Left renal pelvis (tissue), 4 donors: ENCODE measurements around the gene TDP1. TPM values are rescaled to one million over a fixed set of nuclear protein-coding genes. Genes with fewer than 3 reads are reported as not detected.

Experiments
- DNase-seq, 4 donors: peaks; one replicate each; pipeline ENCODE4 v3.0.0-alpha.2; 2013; ENCODE audit warnings: low read depth in 4 of 4, low spot score in 3 of 4
- polyA plus RNA-seq, 4 donors: library from polyadenylated mRNA; unstranded; fragments of 120-200 nt; gene quantifications; one replicate each; pipeline ENCODE4 v1.2.1, GENCODE V29; 2013; ENCODE audit not compliant: insufficient read length in 4 of 4

The TDP1 gene
- polyA plus RNA-seq, 4 donors: 13.2 to 25.6 (median 23.3) TPM

DNA sequence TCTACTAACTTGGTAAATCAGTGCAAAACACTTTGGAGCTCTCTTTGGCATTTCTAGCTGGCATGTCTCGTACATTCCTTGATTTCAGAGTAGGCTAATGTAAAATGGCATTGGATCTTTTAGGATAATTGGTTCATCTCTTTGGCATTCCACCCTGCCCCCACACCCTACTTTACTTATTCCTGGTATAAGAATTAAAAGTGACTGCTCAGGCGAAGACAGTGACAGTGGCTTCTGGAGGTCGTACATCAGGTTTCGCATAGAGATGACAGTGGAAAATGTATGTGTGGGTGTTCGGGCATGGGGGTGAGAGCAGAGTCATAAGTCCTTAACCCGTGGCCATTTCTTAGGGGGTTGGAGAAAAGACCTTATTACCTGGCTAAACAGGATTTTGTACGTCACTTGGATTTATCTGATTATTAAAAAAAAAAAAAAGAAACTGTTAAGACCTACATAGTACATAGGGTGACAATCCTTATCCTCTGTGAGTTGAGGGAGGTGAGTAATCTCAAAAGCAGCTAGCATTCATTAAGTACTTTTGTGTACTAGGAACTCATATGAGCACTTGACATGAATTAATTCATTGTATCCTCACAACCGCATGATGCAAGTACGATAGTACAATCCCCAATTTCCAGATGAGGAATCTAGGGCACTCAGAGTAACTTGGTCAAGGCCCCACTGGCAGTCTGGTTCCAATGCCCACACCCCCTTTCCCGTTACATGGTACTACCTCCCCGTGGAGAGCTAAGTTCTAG lies 83.7 kb downstream of the TDP1 start:
- no peak for DNase-seq

DNA sequence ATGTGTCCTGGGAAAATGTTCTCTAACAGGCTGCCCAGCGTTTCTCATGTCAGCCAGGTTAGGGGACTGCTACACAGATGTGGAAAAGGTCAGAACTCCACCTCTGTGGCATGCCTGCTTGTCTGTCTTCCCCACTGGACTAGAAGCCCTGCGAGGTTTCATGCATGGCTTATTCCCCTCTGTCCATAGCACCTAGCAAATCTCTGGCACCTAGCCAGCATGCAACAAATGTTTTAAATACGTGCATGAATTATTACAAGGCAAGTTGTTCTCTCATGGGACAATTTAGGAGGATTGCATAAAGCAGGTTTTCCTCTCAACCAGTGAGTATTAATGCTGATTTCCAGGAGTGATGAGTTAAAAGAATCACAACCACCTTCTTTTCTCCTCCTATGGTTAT lies 84.7 kb downstream of the TDP1 start:
- DNase-seq: no peak

DNA sequence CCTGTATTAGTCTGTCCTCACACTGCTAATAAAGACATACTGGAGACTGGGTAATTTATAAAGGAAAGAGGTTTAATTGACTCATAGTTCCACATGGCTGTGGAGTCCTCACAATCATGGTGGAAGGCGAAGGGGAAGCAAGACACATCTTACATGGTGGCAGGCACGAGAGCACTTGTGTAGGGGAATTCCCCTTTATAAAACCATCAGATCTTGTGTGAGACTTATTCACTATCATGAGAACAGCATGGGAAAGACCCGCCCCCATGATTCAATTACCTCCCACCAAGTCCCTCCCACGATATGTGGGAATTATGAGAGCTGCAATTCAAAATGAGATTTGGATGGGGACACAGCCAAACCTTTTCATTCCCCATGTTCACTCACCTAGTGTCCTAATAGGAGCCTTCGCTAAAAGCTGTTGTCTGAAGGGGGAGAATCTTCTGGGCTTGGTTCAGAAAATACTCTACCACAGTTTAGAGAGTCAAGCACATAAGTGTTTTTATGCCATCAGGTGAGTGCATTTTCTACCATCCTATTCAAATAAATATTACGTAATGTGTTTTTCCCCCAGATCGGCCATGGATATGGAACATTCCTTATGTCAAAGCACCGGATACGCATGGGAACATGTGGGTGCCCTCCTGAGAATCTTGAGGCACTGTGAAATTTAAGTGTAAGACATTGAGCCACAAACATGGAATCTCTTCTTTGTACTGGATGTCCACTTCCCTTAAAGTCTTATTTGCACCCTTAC lies 86.9 kb downstream of the TDP1 start:
- DNase-seq: no peak

DNA sequence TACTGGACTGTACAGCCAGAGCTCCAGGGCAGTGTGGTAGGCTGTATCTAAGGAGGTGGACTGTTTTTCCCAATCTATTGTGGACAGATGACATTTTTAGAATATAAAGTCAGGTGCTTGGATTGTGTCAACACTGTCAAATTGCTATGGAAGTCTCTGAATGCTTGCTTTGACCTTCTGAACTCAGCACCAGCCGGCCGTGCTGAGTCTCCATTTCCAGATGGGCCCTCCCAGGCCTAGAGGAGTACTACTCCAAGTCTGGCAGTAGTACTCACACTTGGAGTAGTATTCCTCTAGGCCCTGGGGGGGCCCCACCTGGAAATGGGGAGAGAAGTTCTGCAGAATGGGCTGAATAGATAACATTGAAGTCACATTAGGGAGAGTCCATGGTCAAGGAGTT lies 89.9 kb downstream of the TDP1 start:
- DNase-seq: no peak

DNA sequence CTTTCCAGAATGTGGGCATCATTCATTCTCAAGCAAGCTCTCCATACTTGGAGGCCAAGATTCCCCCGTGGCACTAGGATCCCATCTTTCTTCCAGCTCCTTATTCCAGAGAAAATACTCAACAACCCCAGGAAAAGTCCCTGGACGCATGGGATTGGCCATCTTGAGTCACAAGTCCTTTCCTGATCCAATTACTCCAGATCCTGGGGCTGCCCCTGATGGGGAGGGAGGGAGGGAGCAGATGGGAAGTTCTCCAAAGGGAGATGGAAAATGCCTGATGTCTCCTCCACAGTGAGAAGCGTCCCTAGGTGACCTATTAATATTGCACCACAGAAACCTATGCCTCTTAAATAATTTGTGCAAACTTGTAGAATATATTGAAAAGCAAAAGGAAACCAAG lies 93.7 kb downstream of the TDP1 start:
- DNase-seq: no peak

DNA sequence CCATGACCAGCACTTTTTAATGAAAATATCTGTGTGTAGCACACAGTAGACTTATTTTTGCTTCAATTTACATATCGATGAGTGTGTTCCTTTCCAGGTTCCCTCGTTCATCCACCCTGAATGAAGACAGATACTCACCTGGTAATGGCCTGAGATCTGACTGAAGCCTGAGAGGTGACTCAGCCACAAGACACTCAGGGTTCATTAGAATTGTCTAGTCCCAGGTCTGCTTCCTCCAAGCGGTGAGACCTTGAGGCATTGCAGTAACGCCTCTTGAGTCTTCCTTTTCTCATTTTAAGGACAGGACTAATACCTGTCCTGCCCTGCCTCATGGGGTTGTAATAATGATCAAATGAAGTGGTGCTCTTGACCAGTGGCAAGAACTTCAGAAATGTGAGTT lies 94.5 kb downstream of the TDP1 start:
- DNase-seq: no peak

DNA sequence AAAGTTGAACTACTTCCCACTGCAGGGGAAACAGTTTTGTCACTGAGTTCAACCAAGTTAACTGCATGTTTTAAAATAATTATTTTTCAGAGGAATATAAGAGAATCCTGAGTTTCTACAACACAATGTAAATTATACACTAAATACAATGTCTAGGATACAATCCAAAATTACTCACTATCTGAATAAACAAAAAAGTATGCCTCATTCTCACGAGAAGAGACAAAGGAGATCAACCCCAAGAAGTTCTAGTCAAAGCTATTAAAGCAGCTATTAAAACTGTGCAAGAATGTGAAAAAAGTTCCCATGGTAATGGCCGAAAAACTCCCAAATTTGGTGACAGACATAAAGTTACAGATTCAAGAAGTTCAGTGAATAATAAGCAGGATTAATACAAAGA lies 97.3 kb downstream of the TDP1 start:
- no peak for DNase-seq

DNA sequence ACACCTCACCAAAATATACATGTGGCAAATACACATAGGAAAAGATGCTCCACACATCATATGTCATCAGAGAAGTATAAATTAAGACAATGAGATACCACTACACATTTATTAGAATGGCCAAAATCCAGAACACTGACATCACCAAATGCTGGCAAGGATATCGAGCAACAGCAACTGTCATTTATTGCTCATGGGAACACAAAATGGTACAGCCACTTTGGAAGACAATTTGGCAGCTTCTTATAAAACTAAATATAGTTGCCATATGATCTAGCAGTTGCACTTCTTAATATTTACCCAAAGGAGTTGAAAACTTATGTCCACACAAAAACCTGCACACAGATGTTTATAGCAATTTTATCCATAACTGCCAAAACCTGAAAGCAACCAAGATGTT lies 99.1 kb downstream of the TDP1 start:
- no peak for DNase-seq

DNA sequence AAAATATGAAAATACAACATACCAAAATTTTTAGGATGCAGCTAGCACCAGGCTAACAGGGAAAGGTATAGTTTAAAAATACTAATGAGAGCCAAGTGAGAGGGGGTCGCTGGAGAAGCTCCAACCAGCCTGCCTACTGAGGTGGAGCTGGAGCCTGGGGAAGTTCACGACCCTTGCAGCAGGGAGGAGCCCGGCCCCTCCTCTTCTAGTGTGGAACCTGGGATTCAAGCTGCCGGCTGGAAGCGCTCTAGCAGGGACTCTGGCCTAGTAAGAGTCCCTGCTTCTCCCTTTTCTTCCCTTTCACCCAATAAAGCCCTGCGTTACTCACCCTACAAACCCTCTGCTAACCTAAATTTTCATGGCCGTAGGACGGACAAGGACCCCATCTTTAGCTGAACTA lies 101.1 kb downstream of the TDP1 start:
- DNase-seq: no peak

DNA sequence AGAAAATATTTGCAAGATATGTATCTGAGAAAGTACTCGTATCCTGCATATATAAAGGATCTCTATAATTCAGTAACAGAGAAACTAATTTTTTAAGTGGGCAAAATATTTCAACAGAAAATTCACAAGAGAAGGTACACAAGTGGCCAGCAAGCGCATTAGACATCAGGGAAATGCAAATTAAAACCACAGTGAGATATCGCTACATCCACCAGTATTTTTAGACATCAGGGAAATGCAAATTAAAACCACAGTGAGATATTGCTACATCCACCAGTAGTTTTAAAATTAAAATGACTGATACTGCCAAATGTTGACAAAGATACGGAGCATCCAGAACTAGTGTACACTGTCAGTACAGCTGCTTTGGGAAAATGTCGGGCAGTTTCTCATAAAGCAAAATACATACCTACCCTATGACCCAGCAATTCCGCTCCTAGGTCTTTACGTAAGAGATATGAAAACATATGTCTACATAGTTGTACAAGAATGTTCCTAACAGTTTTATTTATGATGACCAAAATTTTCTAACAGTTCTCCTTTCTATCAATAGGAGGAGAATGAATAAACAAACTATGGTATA lies 103.2 kb downstream of the TDP1 start:
- DNase-seq: no peak

DNA sequence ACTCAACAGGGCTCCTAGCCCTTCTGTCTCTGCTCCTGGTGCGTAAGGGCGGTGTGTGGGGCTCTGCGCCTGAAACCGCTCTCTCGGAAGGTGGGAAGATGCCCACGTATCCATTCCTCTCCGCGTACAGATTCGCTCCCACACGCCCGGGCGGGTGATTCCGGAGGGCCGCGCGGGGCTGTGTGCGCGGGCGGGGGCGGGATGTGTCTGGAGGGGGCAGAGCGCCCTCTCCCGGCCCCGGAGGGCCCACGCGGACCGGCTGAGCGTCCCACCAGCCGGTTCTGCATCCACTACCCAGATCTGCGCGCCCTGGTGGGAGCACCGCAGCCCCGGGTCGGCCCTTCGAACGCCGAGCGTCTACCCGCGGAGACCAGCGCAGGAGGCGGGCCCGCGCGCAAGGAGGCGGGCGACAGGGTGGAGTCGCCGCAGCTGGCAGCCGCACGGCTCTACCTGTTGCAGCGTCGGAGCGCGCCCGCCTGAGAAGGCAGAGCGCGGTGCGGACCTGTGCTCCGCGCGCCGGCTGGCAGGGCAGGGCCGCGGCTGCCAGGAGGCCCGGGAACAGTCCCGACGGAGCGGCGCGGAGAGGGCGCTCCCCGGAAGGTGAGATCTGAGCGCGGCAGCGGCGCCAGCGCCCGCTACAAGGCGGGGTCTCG lies 104.7 kb downstream of the TDP1 start:
- DNase-seq: peak in 2 of 4 donors; percentile 31 to 33

DNA sequence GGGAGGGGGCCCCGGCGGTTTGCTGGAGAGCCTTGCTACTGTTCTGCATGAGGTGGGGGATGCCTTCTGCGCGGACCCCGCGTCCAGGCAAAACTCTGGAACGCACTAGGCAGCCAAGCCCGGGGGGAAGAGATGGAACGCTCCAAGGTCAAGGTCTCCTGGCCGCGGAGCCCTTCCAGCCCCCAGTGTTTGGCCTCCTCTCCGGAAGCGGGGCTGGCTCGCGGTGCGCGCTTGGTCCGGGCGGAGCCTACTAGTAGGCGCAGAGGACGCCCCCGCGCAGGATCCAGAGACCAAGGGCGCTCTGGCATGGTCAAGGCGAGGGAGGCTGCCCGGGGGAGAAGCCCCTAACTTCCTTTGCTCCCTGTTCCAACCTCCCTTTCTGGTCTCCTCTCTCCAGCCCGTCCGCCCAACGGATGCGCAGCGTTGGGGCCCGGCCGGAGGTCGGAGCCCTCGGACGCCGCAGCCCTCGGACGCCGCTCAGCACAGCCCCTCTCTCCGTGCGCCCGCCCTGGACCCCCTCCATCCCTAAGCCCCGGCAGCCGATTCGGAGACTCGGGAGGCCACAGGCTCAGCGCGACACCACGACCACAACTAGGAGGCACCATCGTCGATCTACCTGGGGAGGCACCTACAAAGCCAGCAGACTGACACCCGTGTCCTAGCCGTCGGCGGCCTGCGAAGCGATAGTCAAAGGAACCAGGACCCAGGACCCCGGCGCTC lies 105.4 kb downstream of the TDP1 start:
- no peak for DNase-seq

DNA sequence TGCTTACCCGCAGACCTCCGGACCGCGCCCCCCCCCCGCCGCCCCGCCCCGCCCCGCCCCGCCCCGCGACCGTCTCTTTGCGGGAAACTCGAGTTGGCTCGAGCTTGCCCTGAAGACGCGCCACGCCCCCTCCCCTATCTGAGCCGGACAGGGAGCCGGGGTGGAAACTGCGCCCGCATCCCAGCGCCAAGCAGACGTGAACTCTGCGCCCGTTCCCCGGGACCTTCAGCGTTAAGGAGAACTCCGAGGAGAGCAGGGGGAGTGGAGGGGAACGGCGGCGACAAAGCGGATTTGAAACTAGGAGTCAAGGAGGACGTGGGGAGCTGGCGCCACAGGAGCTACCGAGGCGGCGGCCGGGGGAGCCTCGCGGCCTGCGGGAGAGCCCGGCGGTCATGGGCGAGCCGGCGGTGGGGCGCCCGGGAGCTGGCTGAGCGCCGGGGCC lies 106.0 kb downstream of the TDP1 start, which contains the start of gene KCNK13:
KCNK13 (plus strand) TSS at position 310 of the 442 bp plus-strand sequence. CDS start 212 bp downstream, outside the sequence.
- DNase-seq: no peak

DNA sequence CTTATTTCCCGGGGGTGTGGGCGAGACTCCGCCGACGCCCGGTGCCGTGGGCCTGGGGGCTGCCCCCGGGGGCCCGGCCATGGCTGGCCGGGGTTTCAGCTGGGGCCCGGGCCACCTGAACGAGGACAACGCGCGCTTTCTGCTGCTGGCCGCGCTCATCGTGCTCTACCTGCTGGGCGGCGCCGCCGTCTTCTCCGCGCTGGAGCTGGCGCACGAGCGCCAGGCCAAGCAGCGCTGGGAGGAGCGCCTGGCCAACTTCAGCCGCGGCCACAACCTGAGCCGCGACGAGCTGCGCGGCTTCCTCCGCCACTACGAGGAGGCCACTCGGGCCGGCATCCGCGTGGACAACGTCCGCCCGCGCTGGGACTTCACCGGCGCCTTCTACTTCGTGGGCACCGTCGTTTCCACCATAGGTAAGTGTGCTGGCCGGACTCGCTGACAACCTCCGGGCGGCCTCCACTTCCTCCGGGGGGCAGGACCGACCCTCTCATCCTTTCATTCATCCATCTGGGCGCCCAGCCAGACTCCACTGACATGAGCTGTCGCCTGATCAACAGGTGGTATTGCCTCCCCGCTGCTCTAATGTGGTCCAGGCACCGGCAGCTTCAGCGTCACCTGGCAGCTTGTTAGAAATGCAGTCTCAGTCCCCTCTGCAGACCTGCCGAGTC lies 106.5 kb downstream of the TDP1 start:
- DNase-seq: no peak

DNA sequence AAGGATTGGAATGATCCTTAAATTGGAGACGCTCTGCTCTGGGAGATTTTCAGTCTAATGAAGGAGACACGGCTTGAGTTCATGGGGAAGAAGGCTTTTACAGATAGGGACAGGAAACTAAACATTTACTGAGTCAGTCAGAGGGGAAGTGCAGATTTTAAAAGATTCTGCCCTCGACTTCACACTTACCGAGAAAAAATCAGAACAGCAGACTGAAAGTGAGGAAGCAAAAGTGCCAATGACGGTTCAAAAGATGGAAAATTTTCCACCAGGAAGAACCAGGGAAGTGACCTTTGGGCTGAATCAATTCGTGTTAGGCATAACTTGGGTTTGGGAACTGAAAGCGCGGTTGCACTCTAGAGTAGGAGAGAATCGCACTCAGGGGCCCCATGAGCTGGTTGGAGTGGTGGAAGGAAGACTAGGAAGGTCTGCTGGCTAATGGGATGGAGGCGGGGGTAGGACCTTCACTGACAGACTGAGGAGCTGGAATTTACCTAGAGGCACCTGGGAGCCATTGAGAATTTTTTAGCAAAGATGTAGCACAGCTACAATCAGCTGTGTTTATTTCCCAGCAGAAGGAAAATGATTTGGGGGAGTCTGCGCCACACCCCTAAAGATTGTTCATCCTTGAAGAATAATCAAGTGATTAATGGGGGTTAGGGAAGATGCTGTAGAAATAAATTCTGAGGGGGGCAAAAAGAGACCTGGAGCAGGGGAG lies 107.3 kb downstream of the TDP1 start:
- no peak for DNase-seq

DNA sequence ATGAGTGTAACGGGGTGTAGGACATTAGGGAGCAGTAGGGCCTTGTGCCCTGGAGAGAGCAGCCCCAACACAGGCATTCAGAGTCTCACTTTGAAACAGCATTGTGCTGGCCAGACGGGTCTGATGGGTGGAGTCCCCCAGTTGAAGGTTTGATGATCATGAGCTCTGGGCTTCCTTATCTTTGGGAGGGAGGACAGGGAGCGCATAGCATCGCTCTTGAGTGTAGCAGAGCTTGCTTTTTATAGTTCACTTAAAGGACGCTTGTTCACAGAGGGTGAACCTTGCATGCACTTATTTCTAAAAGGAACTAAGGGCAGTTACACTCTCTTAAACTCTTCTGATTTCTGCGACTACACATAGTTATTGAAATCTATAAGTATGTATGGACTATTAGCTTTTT lies 116.6 kb downstream of the TDP1 start:
- no peak for DNase-seq

DNA sequence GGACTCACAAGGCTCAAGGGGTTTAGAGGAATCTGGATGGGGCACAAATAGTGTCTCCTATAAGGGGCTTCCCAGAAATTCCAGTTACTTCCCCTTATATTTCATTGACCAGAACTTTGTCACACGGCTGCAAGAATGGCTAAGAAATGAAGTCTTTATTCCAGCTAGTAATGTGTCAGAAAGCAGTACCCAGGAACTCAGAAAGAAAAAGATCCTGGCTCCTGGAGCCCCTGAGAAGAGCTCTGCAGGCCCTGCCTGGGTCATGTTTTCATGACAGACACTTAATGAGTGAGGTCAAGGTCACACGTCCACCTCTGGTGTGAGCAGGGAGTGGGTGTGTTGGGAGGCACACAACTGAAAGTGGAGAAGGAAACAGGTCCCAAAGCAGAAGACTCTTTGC lies 123.8 kb downstream of the TDP1 start:
- no peak for DNase-seq

DNA sequence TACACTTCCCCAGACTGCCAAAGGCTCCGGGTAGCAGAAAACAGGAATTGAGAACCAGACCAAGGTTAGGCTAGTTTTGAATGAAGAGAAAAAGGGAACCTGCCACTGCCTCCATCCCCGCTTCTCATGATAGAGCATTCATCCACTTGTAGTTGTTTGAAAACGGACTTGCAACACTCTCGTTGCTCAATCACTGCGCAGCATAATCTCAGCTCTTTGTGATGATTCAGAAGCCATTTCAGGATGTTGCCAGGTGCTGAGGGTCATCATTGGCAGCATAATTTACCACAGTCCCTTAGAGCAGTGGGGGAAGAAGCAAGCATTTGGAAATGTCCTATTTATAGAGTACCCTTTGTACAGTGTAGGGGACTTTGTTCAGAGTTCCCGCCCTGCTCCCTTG lies 131.7 kb downstream of the TDP1 start:
- DNase-seq: no peak

DNA sequence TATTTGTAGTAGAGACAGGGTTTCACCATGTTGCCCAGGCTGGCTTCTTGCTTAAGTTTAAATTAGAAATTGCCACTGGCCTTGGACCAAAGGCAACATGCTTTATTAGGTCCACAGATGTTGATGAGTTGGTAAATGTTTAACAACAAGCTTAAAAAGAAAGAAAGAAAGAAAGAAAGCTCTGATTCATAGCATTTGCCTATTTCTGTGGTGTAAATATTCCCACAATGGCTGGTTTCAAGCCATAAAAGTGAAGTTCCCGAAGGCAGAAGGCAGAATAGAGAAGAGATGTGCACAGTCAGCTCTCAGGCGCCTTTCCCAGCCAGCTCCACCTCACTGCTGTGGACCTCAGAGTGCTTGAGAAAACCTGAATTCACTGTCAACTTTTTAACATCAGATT lies 132.4 kb downstream of the TDP1 start:
- DNase-seq: no peak
